ENCODE measurements around the gene LRPPRC.

The LRPPRC gene

DNA sequence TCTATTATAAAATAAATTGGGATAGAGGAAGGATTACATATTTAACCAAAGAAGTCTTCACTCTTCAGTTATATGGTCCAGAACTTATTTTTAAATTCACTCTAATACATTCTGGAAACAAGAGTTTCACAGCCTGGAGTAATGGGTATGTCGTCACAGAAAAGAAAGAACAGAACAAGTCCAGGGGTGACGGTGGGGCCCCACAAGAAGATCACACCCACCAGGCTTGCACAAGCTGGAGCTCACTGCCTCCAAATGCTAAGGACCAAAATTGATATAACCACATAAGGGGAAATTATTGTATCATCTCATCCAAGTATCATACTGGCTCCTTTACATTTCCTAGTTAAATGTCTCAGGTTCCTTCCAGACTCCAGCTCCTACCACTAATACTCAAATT, 11.3 kb downstream of the LRPPRC start:
- no peak for DNase-seq

DNA sequence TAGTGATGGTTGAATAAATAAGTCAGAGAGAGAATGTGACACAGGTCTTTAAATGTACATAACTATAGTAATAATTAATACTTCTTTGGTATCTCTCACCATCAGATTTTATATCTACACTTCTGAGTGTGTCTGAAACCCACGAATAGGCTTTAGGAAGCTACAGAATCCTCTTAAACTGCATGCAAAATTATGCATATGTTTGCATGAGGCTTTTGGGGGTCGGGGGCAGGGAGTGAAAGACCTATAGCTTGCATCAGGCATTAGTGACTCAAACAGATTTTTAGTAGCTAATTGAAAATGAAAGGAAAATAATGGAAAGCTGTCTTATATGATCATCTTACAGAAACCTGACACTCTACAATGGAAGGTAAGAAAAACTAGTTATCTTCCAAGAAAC, 14.9 kb downstream of the LRPPRC start:
- DNase-seq = no peak

DNA sequence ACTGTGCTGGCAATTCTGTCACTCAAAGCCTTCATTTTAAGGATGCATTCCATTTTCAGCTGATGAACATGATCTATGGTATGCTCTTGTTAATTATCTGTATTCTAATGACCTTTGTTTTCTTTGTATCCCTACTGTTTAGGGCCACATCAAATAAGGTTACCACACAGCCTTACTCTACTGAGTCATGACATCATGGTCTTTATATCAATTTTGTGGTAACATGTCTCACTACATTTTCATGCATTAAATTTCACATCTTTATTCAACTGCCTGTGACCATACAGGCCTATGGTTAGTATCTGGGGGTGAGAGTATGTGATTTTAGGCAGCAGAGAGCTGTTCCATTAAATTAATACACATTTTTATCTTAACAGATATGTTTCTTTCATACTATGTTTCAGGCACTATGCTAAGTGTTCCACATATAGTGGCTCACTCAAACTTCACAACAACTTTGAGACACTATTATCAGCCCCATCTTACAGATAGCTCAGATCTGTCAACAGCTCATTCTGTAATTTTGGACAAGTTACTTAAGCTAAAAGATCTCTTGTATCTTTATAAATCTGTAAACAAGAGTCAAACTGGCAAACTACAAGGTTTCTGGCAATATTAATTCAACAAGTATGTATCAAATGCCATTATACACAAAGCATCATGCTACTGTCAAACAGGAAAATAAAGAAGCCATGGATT, 18.0 kb downstream of the LRPPRC start:
- DNase-seq = no peak

DNA sequence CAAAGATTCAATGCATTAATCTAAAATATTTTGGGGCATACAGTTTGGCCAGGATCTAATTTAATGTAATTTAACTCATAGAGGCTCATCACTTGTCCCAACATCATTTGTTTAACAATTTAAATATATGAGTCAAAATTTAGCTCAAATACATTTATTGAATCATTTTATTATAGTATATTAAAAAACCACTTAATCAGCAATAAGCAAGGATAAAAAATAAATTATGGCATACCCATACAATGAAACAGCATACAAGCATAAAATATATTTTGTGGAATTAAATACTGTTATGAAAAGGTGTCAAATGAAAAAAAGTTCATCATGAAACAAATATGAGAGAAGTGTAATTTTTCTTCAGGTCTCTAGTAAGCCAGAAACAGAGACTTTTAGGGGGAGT, 34.9 kb downstream of the LRPPRC start:
- DNase-seq = no peak

DNA sequence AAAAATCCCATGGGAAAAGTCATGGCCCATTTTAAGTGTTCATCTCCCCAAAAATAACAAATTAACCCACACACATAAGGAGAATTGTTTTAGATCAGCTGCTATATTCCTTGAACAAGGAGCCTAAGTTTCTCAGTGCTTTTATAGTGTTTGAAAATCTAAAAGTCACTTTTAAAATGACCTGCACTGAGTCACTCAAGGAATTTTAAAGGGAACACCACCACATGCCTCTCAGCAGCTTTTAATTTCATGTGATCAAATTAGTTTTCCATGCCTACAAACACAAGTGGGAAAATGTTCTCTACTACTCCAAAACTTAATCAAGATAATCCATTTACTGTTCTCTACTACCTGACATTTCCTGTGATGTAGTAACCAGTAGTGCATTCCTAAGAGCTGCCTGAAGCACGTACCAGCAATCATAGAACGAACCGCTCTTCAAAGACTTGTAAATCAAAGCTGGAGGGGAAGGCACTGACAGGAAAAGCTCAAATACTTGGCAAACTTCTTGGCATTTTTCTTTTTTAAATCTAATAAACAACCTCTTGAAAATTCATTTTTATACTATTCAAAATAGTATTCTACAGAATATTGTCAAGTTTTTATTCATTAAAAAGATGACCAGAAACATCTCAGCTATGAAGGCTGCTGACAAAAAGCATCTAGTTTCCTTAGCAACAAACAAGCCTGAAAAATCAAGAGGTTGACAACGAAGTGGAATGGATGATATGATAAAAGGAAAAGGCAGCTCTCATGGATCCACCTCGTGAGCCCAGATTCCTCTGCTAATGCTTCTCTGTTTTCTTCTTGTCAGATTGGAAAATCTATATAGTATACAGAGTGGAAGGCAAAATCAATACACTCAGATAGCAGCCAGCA, 37.2 kb downstream of the LRPPRC start:
- no peak for DNase-seq

DNA sequence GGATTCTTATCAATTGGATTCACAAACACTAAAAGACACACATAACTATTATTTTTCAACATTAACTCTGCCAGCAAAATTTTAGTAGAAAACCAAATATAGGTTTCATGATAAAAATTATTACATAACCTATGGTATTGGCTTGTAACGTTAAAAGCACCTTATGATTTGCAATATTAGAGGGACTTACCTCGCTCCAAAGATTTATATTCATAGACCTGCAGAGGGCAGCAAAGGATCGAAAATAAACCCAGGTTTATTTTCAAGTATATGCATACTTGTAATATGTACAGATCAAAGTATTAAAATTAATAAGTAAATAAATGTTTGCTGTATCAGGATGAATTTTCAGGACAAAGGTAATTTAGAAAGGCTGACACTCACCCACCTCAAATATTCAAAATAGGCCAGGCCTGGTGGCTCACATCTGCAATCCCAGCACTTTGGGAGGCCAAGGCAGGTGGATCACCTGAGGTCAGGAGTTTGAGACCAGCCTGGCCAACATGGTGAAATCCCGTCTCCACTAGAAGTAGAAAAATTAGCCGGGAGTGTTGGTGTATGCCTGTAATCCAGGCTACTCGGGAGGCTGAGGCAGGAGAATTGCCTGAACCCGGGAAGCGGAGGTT, 45.3 kb downstream of the LRPPRC start:
- no peak for DNase-seq

DNA sequence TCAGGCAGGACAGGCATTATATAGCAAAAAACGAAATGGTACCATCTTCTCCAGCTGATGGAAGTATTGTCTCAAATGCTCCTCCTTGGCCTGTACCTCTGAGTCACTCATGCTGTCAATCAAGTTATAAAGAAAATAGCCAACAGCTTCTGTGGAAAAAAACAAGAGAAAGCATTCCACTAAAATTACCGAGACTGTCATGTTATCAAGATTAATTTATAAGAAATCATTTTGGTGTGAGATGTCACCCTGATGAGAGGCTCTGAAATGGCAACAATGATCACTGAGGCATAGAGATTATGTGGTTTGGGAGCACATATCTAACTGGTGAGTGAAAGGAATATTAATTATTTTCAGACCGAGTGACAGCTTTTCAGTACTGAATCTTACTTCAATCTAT, 47.4 kb downstream of the LRPPRC start:
- no peak for DNase-seq

DNA sequence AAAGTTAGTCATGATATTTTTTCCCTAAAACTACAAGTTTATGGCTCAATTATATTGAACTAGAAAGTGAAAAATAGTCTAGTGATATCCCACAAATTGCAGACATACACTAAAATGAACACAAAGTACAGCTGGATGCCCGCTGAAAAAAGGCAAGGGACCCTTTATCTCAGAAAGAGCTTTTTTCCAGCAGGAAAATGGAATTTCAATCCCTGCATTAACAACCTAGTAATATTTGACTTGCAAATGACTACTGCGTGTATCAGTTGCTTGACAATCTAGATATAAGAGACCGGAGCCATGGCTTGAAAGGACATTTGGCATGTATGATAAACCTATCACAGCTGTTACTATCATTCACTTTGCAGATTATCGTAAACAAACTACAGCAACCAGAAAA, 49.1 kb downstream of the LRPPRC start:
- no peak for DNase-seq

DNA sequence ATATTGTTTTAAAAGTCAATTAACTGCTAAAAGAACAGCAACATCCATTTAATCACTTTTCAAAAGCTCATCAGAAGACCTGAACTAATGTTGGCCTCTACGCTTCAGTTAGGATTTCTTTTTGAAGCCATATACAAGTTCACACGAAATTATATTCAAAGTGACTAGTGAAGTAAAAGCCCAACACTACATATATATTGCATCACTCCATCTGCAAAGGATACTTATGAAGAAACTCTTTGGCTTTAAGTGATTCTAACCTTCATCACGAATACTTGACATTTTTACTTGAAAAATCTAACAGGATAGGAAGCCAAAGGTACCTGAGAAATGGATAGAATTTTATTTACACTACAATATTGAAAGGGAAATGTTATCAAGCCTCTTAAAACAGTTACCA, 50.4 kb downstream of the LRPPRC start:
- no peak for DNase-seq

DNA sequence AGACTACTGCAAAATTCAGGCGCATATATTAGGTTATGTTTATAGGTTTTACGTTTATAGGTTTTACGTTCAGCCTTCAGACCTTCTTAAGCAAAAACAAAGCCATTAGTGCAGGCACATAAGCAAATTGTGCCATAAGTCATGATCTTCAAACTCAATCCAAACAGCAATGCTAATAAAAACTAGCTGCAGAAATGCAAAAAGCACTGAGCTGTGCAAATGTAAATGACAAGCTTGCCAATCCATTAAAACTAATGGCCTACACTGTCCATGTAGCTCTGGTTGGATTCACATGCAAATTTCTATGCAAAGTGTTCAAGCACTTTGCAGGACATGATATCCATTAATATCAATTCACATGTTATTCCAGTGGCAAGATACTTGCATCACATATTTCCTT, 50.9 kb downstream of the LRPPRC start:
- no peak for DNase-seq

DNA sequence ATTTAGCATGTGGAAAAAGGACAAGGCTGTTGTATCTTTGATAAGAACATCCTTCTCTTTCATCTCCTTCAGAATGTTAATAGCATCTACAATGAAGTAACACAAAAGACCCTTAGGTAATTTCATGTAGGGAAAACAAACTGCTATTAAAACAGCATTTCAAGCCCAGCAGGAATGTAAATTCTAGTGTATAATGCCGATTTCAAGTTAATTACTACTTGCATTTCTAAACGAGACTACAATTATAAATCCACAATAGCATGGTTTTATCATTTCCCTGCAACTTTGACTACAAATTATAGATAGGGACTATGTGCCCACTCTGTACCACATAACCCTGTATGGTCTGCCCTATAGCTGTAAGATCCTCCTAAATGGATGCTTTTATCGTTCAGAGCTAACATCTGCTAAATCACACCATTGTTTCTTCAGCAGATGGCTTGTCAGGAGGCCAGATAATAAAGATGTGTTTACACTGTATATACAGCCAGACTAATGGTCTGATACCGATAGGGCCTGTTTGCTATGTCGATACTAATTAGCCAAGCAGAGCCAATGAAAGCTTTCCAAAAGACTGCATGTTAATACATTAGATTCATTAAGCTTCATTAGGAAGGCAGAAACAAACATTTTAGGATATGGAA, 51.9 kb downstream of the LRPPRC start:
- DNase-seq = no peak

DNA sequence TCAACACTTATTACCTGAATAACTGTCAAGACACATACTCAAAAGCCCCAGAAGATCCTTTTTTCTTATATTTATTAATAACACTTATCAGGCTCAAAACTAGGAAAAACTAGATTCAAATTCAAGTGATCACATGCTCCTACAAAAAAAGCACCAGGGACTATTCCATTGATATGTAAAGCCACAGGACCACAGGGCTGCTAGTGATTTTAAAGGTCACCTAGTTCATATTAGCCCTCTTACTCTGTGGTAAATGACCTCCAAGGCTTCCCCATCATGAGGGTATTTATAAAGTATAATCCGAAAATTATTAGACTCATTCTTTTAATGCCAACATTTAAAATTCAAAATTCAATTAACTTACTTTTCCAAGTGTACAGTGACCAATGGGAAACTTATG, 52.5 kb downstream of the LRPPRC start:
- DNase-seq = no peak

DNA sequence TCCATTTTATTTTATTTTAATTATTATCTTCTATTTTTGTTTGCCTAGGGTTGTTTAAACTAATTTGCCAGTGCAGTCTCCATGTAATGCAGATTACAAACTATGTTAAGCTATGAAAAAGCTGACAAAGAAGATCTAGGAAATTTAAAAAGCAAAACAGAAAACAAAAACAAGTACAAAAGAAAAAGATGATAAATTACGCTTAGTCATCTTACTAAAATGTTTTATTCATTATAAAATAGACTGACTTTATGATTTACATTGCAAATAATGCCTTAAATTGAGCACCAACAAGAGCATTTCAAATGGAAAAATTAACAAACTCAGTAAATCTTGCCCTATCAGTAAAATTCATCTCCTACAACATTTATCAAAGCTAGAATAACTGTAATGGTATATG, 52.9 kb downstream of the LRPPRC start:
- no peak for DNase-seq

DNA sequence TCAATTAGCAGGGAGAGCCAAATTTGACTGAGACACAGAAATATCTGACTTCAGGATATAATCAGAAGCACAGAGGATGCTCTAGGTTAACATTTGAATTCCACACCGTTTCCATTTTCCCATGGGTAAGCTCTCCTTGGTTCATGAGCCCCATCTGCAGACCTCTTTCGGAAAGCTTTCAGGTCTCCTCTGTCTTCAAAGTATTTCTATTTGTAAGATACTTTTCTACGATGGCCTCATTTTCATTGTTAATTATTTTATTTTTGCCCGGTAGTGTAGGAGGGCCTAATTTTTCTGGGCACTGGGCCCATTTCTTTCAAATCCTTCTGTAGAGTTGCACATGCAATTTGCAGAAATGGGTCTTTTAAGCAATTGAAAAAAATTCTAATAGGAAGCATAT, 53.8 kb downstream of the LRPPRC start:
- DNase-seq = no peak

DNA sequence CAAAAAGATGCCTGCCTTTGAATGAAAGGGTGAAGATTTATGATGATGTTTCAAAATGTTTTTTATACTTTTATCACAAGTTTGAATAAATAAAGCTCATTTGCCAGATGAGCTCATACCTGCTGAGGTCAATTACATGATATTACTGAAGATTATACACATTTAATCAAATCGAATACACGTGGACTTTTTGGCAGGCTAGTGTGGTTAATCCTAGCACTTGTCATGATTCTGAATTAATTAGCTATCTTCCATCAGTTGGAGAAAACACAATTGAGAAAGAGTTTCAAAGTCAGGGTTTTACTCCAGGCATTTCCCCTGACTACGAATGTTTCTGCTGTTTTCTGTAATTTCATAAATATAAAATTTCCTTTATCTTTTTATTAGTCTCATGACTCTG, 54.4 kb downstream of the LRPPRC start:
- DNase-seq = no peak

DNA sequence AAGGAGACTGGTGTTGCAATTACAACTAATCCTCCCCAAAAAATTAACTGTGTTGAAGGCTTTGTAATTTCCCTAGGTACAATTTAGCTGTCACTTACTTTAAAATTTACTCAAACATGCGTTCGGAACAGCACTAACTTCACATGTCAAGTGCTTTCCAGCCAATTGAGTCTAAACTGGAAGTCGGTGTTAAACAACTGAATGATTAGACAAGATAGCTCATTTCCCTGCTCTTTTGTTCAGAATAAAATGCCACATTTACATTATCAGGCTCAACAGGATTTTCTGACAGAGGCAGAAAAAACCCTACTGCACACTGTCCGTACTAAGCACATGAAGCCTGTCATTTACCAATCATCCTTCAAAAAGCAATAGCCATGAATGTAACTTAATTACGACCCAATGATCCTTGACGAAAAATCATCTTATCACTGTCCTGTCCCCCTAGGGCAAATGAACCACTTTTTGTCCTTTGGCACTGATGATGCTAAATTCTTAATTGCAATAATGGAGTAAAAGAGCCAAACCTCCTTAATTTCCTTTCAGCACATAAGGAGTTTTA, 56.0 kb downstream of the LRPPRC start:
- DNase-seq = no peak

DNA sequence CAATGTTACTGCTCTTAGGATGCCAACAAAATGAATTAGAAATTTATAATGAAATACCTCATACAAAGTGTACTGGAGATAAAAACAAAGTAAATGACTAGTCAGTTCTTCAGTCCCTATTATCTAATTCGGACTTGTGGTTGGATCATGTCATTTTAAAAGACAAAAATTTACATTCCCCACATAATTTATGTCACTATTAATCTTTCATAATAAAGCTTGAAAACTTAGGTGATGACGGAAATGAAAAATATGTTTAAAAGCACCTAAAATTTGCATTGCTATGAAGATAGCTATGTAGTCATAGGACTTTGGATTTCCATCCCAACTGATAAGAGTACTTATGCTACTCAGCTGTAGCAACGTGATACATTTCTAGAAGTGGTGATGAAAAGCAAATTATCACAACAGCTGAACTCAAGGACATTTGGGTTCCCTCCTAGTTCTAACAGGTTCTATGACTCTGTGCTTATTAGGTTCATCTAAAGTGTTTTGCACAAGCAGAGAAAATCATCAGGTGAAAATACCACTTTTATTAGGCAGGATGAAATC, 58.4 kb downstream of the LRPPRC start:
- DNase-seq = no peak

DNA sequence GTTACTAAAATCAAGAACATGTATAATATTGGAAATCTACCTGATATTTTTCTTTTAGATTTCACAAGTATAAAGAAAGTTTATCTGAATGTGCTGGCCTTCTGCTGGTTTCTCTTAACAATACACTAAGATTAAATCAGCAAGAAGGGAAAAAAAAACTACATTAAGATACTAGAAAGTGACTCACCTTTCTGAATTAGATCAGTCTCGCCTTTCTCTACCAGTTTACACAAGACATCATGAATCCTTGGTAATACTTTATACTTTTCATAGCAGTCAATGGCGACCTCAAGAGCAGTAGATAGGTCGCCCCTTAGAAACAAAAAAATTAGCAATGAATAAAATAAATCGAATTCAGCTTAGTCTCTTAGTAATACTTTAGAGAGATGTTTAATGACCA, 61.2 kb downstream of the LRPPRC start:
- DNase-seq = no peak

DNA sequence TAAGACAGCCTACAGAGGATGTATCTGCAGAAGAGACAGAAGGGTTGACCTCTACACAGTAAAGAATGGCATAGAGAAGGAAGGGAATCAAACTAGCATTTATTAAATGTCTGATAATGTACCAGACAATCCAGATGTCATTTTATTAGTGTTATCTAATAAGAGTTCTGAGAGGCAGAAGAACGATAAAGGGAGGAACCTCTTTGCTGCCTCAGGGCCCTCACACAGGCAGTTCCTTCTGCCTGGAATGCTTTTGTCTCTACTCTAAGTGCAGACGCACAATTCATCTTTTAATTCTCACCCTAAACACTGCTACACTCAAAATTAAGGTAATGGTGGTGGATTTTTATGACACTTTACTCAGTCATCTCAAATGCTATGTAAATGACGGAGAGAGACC, 64.5 kb downstream of the LRPPRC start:
- no peak for DNase-seq

DNA sequence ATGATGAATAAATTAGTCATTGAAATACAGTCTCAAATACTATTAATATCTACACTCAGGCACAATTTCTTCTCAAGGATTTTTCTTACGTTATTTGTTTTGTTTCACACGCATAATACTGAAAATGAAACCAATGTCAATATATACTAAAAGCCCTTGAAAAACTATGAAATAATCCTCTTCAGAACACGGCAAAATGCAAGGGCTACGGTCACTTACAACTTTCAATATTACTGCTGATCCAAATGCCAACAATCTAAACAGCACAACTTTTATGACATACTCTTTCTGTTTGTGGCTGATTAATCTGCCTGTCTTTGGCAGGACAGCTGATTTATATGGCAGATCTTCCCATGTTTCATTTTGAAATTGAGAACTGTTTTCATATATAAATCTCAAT, 68.3 kb downstream of the LRPPRC start:
- DNase-seq = no peak

DNA sequence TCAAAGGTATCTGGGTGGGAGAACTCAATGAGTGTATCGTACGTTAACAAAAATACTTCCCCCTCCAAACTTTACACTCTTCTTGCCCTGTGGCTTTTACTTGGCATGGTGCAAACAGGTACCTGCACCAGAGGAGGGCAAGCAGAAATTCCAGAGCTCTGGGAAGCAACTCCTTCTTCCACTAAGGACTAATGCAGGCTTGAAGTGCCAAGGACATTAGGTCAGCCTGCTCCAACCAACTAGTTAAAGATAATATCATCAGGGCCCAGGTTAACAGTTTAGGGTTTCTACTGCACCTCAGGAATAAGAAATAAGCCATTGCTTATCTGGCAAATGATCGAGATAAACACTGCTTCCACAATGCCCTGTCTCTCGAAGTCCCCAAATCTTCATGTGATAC, 70.4 kb downstream of the LRPPRC start:
- no peak for DNase-seq

DNA sequence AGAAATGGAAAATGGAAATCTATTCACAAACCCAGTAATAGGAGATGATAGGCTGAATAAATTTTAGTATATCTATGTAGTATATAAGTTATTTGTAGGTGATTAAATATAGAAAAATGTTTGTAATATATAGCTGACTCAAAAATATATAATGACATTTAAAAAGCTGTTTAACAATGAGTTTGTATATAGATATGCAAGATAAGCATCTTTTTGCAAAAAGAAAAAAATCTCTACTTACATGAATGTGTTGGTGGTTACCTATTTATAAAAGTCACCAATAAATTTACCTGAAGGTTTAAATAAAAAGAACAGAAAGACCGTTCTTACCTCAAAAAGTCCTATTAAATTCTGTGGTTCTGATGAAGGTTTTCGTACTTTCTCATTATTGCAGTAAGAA, 71.3 kb downstream of the LRPPRC start:
- no peak for DNase-seq

Data from right kidney (tissue), 1 donor.